ENCODE data around the gene PRIMA1. TPM values are rescaled to one million over a fixed set of nuclear protein-coding genes. Genes with fewer than 3 reads are reported as not detected.
A peak's percentile ranks its signal among the peaks of the same experiment; 100 is the strongest.

The PRIMA1 gene
- total RNA-seq = not detected

GRCh38 chr14:93788293-93788542 is at the start of gene PRIMA1:
PRIMA1 (minus strand) TSS chr14:93788485; CDS start chr14:93787718, 767 bp downstream.
- Mint-ChIP-seq H3K27me3 (peaks cover 72% of the 10 kb centered on the region), H3K4me1 (peaks cover 2% of the 10 kb centered on the region), H3K27ac (no peak within 1 kb of the TSS), H3K4me3 (no peak within 1 kb of the TSS), H3K9me3 (ENCODE audit: low read depth) (no peaks in the 10 kb centered on the region), H3K36me3 (no peaks in the 10 kb centered on the region)
- no peak for DNase-seq
- CTCF ChIA-PET = no interaction called here
- no peak for ATAC-seq

- Mint-ChIP-seq H3K4me1 (peaks cover 5% of the 10 kb centered on the region), H3K27me3 (peaks cover 6% of the 10 kb centered on the region), H3K36me3 (no peaks in the 10 kb centered on the region), H3K4me3 (no peak overlapping the region), H3K9me3 (ENCODE audit: low read depth) (no peaks in the 10 kb centered on the region), H3K27ac (no peak overlapping the region)
- CTCF ChIA-PET = no interaction called here
- ATAC-seq (no peak), DNase-seq (no peak)
Measured at GRCh38 chr14:93834699-93835371, 46.5 kb upstream of the PRIMA1 start.

- H3K9me3 Mint-ChIP-seq (ENCODE audit: low read depth) = no peaks in the 10 kb centered on the region
- DNase-seq (no peak), ATAC-seq (no peak)
- CTCF ChIA-PET = no interaction called here
- H3K27ac Mint-ChIP-seq = no peak overlapping the region
- H3K4me1 Mint-ChIP-seq = no peaks in the 10 kb centered on the region
- no peak overlapping the region for H3K4me3 Mint-ChIP-seq
- H3K27me3 Mint-ChIP-seq = no peaks in the 10 kb centered on the region
- no peaks in the 10 kb centered on the region for H3K36me3 Mint-ChIP-seq
Measured at GRCh38 chr14:93832665-93833064, 44.4 kb upstream of the PRIMA1 start.

GRCh38 chr14:93832081-93832480 is 43.8 kb upstream of the PRIMA1 start:
- CTCF ChIA-PET = interaction anchor here (0.6 kb wide), 1 partner anchor 134 kb away, joined by 3 read pairs; no protein-coding TSS in a partner anchor

GRCh38 chr14:93830753-93831461 is 42.6 kb upstream of the PRIMA1 start:
- ATAC-seq (no peak), DNase-seq (no peak)
- H3K36me3 Mint-ChIP-seq = no peaks in the 10 kb centered on the region
- H3K27ac Mint-ChIP-seq = no peak overlapping the region
- no peak overlapping the region for H3K4me3 Mint-ChIP-seq
- H3K4me1 Mint-ChIP-seq = no peaks in the 10 kb centered on the region
- H3K27me3 Mint-ChIP-seq = peaks cover 7% of the 10 kb centered on the region
- CTCF ChIA-PET = no interaction called here
- H3K9me3 Mint-ChIP-seq (ENCODE audit: low read depth) = no peaks in the 10 kb centered on the region

More at GRCh38 chr14:93832081-93832480, 43.8 kb upstream of the PRIMA1 start:
- Mint-ChIP-seq H3K36me3 (no peaks in the 10 kb centered on the region), H3K4me1 (no peaks in the 10 kb centered on the region), H3K4me3 (no peak overlapping the region), H3K27me3 (peaks cover under 1% of the 10 kb centered on the region), H3K27ac (no peak overlapping the region), H3K9me3 (ENCODE audit: low read depth) (no peaks in the 10 kb centered on the region)
- DNase-seq = no peak
- no peak for ATAC-seq

- no peaks in the 10 kb centered on the region for H3K9me3 Mint-ChIP-seq (ENCODE audit: low read depth)
- ATAC-seq (no peak), DNase-seq (no peak)
- no peak overlapping the region for H3K27ac Mint-ChIP-seq
- CTCF ChIA-PET = no interaction called here
- no peaks in the 10 kb centered on the region for H3K4me1 Mint-ChIP-seq
- H3K4me3 Mint-ChIP-seq = no peak overlapping the region
- H3K27me3 Mint-ChIP-seq = peaks cover 8% of the 10 kb centered on the region
- no peaks in the 10 kb centered on the region for H3K36me3 Mint-ChIP-seq
Measured at GRCh38 chr14:93829839-93830481, 41.7 kb upstream of the PRIMA1 start.

- Mint-ChIP-seq H3K4me1 (no peaks in the 10 kb centered on the region), H3K36me3 (no peaks in the 10 kb centered on the region), H3K27ac (no peak overlapping the region), H3K4me3 (no peak overlapping the region), H3K9me3 (ENCODE audit: low read depth) (no peaks in the 10 kb centered on the region), H3K27me3 (peaks cover 14% of the 10 kb centered on the region)
- CTCF ChIA-PET = no interaction called here
- no peak for DNase-seq
- no peak for ATAC-seq
Measured at GRCh38 chr14:93825235-93825553, 36.9 kb upstream of the PRIMA1 start.

GRCh38 chr14:93824518-93825234 is 36.4 kb upstream of the PRIMA1 start:
- ATAC-seq (no peak), DNase-seq (no peak)
- Mint-ChIP-seq H3K4me3 (no peak overlapping the region), H3K36me3 (no peaks in the 10 kb centered on the region), H3K27me3 (peaks cover 14% of the 10 kb centered on the region), H3K9me3 (ENCODE audit: low read depth) (no peaks in the 10 kb centered on the region), H3K27ac (no peak overlapping the region), H3K4me1 (no peaks in the 10 kb centered on the region)
- CTCF ChIA-PET = no interaction called here

- Mint-ChIP-seq H3K27me3 (peaks cover 14% of the 10 kb centered on the region), H3K4me3 (no peak overlapping the region), H3K4me1 (no peaks in the 10 kb centered on the region), H3K36me3 (no peaks in the 10 kb centered on the region), H3K27ac (no peak overlapping the region), H3K9me3 (ENCODE audit: low read depth) (no peaks in the 10 kb centered on the region)
- ATAC-seq (no peak), DNase-seq (no peak)
- CTCF ChIA-PET = no interaction called here
Measured at GRCh38 chr14:93824076-93824475, 35.8 kb upstream of the PRIMA1 start.

- Mint-ChIP-seq H3K4me3 (no peak overlapping the region), H3K27ac (no peak overlapping the region), H3K27me3 (peaks cover 12% of the 10 kb centered on the region), H3K36me3 (no peaks in the 10 kb centered on the region), H3K4me1 (no peaks in the 10 kb centered on the region), H3K9me3 (ENCODE audit: low read depth) (no peaks in the 10 kb centered on the region)
- ATAC-seq = no peak
- DNase-seq = no peak
- CTCF ChIA-PET = no interaction called here
Measured at GRCh38 chr14:93821051-93821450, 32.8 kb upstream of the PRIMA1 start.

- CTCF ChIA-PET = no interaction called here
- H3K4me1 Mint-ChIP-seq = no peaks in the 10 kb centered on the region
- DNase-seq (no peak), ATAC-seq (no peak)
- H3K9me3 Mint-ChIP-seq (ENCODE audit: low read depth) = peaks cover 8% of the 10 kb centered on the region
- H3K27ac Mint-ChIP-seq = no peak overlapping the region
- no peak overlapping the region for H3K4me3 Mint-ChIP-seq
- H3K36me3 Mint-ChIP-seq = peaks cover 2% of the 10 kb centered on the region
- peaks cover 18% of the 10 kb centered on the region for H3K27me3 Mint-ChIP-seq
Measured at GRCh38 chr14:93818857-93819256, 30.6 kb upstream of the PRIMA1 start.

GRCh38 chr14:93811676-93812075 is 23.4 kb upstream of the PRIMA1 start:
- Mint-ChIP-seq H3K27ac (no peak overlapping the region), H3K36me3 (peaks cover 6% of the 10 kb centered on the region), H3K4me1 (peaks cover 31% of the 10 kb centered on the region), H3K9me3 (ENCODE audit: low read depth) (peaks cover 11% of the 10 kb centered on the region), H3K27me3 (peaks cover 27% of the 10 kb centered on the region), H3K4me3 (no peak overlapping the region)
- CTCF ChIA-PET = no interaction called here
- ATAC-seq = peak; percentile 66
- DNase-seq = no peak

- Mint-ChIP-seq H3K27ac (no peak overlapping the region), H3K4me1 (peaks cover 31% of the 10 kb centered on the region), H3K9me3 (ENCODE audit: low read depth) (peaks cover 11% of the 10 kb centered on the region), H3K27me3 (peaks cover 27% of the 10 kb centered on the region), H3K4me3 (no peak overlapping the region), H3K36me3 (peaks cover 6% of the 10 kb centered on the region)
- DNase-seq = no peak
- ATAC-seq = no peak
- CTCF ChIA-PET = no interaction called here
Measured at GRCh38 chr14:93811020-93811419, 22.7 kb upstream of the PRIMA1 start.

All from activated CD8-positive, alpha-beta memory T cell treated with anti-CD3 and anti-CD28 coated beads, Interleukin-2, amount 10 ng/mL, durations not matched to agents 7 days and 5 days (primary cell).